Activated naive CD4-positive, alpha-beta T cell treated with anti-CD3 and anti-CD28 coated beads, Interleukin-2, amount 50 U/mL, for 24 hours (primary cell): Measurements from ENCODE around the gene SIRT4.
"Not testable (repeated sequence)": the region's sequence is repeated elsewhere in the genome, so short reads cannot be mapped to it uniquely, and the experiment has no call there.

ENCODE experiments used
- H3K27ac Mint-ChIP-seq: one replicate; pipeline ENCODE4 v1.8.0; 2021; ENCODE audit warnings: mild to moderate bottlenecking, mixed read lengths
- H3K27me3 Mint-ChIP-seq: one replicate; pipeline ENCODE4 v1.8.0; 2021; ENCODE audit warnings: mixed read lengths
- H3K36me3 Mint-ChIP-seq: one replicate; pipeline ENCODE4 v1.8.0; 2021; ENCODE audit warnings: mixed read lengths
- H3K4me1 Mint-ChIP-seq: one replicate; pipeline ENCODE4 v1.8.0; 2021; ENCODE audit warnings: mixed read lengths
- H3K4me3 Mint-ChIP-seq: one replicate; pipeline ENCODE4 v1.8.0; 2021; ENCODE audit warnings: mild to moderate bottlenecking, mixed read lengths
- H3K9me3 Mint-ChIP-seq: one replicate; pipeline ENCODE4 v1.8.0; 2021; ENCODE audit warnings: mixed read lengths

SIRT4 gene, protein sequence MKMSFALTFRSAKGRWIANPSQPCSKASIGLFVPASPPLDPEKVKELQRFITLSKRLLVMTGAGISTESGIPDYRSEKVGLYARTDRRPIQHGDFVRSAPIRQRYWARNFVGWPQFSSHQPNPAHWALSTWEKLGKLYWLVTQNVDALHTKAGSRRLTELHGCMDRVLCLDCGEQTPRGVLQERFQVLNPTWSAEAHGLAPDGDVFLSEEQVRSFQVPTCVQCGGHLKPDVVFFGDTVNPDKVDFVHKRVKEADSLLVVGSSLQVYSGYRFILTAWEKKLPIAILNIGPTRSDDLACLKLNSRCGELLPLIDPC

DNA sequence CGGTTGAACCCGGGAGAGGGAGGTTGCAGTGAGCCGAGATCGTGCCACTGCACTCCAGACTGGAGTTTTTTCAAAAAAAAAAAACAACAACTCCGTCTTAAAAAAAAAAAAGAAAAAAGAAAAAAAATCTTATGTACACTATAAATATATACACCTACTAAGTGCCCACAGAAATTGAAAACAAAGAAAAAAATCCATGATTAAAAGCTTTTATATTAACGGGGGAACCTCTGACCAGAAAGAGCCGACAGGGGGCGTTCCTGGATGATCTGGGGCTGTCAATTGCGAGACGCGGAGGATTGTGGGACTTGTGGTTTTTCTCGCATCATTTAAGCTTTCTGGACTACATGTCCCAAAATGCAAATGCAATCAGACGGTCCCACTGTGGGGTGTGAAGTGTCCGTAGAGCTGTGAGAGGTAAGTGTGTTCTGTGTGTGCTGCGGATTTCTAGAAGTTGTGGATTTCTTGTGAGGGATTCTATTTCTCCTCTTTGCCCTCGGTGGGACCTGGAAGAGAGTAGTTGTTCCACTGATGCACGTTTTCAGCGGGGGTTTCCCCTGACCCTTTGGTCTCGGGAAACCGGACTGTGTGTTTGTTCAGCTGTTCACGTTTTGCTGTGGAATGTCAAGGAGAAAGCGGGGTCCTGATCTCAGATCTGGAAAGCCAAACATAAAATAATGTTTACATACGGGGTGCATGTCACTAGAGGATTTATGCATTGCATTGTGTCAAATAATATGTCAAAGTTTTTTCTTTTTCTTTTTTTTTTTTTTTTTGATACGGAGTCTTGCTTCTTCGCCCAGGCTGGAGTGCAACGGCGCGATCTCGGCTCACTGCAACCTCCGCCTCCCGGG, at the start of gene SIRT4:
TSS of gene SIRT4 (plus strand) at position 360 of the 854 bp plus-strand sequence. CDS start 1,241 bp downstream, outside the sequence.
- Mint-ChIP-seq H3K4me1 (peaks cover 9% of the 10 kb centered on the region), H3K27ac (peak within 1 kb of the TSS; percentile 91), H3K9me3 (no peaks in the 10 kb centered on the region), H3K27me3 (no peaks in the 10 kb centered on the region), H3K4me3 (peak within 1 kb of the TSS; percentile 95), H3K36me3 (no peaks in the 10 kb centered on the region)

DNA sequence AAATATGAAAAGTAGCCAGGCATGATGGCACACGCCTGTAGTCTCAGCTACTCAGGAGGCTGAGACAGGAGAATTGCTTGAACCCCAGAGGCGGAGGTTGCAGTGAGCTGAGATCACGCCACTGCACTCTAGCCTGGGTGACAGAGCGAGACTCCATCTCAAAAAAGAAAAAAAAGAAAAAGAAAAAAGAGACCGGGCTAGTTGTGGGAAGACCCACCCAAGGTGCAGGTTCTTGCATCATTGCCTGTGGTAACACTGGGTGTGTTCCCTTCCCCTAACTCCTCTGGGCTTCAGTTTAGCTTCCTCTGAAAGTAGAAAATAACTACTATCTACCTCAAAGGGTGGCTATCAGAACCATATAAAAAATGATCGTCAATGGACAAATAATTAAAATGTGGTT, 48.8 kb upstream of the SIRT4 start:
- Mint-ChIP-seq H3K36me3 (peaks cover 11% of the 10 kb centered on the region), H3K4me3 (peak overlapping the region; percentile 85), H3K4me1 (peaks cover 93% of the 10 kb centered on the region), H3K27ac (peak overlapping the region; percentile 93)
- H3K9me3 Mint-ChIP-seq, H3K27me3 Mint-ChIP-seq: not testable (repeated sequence)

DNA sequence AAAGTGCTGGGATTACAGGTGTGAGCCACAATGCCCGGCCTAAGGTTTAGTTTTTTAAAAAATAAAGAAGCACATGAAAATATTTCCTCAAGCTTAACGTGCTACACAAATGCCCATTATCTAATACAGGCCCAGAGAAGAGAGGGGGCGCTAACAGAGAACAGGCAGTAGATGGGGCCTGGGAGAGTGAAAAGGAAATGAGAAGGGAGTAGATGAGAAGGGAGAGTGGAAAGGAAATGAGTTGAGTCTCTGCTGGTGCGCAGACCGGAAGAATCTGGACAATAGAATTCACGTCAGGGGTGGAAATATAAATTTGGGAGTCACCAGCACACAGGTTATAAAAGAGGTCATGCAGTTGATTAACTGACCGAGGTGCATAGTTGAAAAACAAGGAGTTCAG, 47.3 kb upstream of the SIRT4 start:
- Mint-ChIP-seq H3K4me3 (no peak overlapping the region), H3K4me1 (peaks cover 91% of the 10 kb centered on the region)

DNA sequence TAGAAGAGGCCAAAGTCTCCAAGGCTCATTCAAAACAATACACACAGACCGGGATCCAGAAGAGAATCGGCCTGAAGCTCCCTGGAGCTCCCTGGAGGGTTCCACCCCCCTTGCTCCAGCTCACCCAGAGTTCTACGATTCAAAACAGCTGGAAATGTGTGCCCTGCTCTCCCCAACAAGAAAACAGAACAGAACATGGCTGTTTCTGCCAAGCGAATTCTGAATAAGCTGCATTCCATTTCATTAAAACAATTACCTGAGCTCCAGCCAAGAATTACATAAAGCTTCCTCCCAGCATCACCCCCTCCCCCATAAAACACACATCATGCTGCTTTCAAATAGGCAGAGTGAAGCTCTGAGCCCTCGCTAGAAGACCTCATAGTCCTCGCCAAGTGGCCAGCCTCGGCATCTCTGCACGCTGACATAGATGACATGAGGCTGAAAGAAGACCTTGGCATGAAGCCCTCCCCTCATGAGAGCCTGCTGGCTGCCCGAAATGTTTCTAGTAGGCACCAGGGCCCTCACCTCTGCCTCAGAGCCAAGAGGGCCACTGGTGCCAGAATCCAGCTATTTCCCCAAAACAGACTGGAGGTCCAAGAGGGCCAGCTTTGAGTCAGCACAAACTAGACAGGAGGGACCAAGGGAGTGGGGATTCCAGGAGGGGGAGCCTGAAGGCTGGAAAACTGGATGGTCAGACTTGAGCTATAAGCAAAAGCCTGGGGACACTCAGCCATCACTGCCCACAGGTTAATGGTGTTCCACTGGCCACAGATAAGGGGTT, 44.9 kb upstream of the SIRT4 start:
- Mint-ChIP-seq H3K4me3 (no peak overlapping the region), H3K9me3 (no peaks in the 10 kb centered on the region), H3K27ac (peak overlapping the region; percentile 47), H3K4me1 (peaks cover 94% of the 10 kb centered on the region), H3K36me3 (peaks cover 10% of the 10 kb centered on the region), H3K27me3 (no peaks in the 10 kb centered on the region)

More for the DNA sequence above, 47.3 kb upstream of the SIRT4 start:
- H3K9me3 Mint-ChIP-seq: no peaks in the 10 kb centered on the region
- peak overlapping the region; percentile 78 for H3K27ac Mint-ChIP-seq
- H3K27me3 Mint-ChIP-seq: no peaks in the 10 kb centered on the region
- H3K36me3 Mint-ChIP-seq: peaks cover 8% of the 10 kb centered on the region

DNA sequence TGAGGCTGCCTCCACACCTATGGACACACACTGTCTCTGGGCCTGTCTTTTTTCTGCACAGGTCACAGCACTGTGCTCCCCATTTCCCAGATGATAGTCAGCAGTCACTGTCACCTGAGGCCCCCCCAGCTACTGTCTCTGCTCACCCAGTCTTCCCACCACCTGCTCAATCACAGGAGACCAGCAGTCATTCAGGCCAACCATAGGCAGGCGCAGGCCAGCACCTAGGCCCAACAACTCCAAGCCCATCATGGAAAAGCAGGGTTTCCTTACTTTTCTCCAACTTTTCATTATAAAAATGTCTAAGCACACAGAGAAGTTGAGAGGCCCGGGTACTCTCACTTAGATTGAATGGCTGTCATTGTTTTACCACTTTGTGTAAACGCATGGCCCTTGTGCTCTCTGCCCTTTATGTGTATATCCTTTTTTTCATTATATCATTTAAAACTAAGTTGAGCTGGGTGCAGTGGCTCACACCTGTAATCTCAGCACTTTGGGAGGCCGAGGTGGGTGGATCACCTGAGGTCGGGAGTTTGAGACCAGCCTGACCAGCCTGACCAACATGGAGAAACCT, 43.7 kb upstream of the SIRT4 start:
- H3K4me3 Mint-ChIP-seq: peak overlapping the region; percentile 23
- peaks cover 94% of the 10 kb centered on the region for H3K4me1 Mint-ChIP-seq
- H3K9me3 Mint-ChIP-seq: no peaks in the 10 kb centered on the region
- peaks cover 10% of the 10 kb centered on the region for H3K36me3 Mint-ChIP-seq
- no peaks in the 10 kb centered on the region for H3K27me3 Mint-ChIP-seq
- peak overlapping the region; percentile 70 for H3K27ac Mint-ChIP-seq

DNA sequence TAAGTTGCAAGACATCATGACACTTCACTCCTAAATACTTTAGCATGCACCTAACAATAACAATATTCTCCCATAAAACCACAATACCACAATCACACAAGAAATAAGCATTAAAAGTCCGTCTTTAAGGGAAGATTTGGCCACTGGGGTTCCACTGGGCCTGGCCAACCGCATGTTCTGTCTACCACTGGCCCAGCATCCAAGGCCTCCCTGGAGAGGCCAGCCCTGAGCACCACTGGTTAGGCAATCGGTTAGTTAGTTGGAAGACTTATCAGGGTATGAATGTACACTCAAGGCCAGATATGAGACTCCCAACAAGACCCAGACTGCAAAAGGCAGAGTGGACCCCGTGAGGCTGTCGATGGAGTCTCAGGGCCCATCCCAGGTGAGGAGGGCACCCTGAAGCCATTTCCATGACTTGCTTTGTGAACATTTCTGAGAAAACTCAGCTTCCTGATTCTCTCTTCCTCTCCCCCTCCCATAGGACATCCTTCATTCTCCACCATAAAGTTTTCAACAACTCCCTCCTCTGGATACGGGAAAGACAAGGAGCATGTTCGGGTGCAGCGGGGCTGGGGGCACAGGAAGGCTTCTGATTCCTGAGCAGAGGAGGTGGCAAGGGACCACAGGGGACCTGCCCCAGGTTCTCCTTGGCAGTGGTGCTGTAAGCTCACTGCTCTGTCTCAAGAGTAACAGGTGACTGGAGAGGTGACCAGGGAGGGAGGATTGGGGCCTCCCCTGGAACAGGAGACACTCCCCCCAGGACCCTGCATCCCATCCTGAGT, 42.5 kb upstream of the SIRT4 start:
- Mint-ChIP-seq H3K4me3 (no peak overlapping the region), H3K27me3 (no peaks in the 10 kb centered on the region), H3K4me1 (peaks cover 93% of the 10 kb centered on the region), H3K27ac (peak overlapping the region; percentile 60), H3K36me3 (peaks cover 10% of the 10 kb centered on the region), H3K9me3 (no peaks in the 10 kb centered on the region)

DNA sequence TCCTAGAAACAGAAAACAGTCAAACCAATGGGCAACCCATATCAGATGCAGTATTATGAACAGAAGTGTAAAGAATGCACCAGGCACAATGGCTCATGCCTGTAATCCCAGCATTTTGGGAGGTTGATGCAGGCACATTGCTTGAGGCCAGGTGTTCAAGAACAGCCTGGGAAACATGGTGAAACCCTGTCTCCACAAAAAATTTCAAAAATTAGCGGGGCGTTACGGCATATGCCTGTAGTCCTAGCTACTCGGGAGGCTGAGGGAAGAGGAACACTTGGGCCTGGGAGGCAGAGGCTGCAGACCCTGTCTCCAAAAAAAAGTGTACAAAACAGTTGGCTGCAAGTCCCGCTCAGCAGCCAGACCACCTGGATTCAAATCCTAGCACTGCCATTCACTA, 41.5 kb upstream of the SIRT4 start:
- no peaks in the 10 kb centered on the region for H3K27me3 Mint-ChIP-seq
- H3K27ac Mint-ChIP-seq: peak overlapping the region; percentile 76
- H3K9me3 Mint-ChIP-seq: no peaks in the 10 kb centered on the region
- peak overlapping the region; percentile 31 for H3K4me3 Mint-ChIP-seq
- peaks cover 87% of the 10 kb centered on the region for H3K4me1 Mint-ChIP-seq
- H3K36me3 Mint-ChIP-seq: peaks cover 5% of the 10 kb centered on the region

DNA sequence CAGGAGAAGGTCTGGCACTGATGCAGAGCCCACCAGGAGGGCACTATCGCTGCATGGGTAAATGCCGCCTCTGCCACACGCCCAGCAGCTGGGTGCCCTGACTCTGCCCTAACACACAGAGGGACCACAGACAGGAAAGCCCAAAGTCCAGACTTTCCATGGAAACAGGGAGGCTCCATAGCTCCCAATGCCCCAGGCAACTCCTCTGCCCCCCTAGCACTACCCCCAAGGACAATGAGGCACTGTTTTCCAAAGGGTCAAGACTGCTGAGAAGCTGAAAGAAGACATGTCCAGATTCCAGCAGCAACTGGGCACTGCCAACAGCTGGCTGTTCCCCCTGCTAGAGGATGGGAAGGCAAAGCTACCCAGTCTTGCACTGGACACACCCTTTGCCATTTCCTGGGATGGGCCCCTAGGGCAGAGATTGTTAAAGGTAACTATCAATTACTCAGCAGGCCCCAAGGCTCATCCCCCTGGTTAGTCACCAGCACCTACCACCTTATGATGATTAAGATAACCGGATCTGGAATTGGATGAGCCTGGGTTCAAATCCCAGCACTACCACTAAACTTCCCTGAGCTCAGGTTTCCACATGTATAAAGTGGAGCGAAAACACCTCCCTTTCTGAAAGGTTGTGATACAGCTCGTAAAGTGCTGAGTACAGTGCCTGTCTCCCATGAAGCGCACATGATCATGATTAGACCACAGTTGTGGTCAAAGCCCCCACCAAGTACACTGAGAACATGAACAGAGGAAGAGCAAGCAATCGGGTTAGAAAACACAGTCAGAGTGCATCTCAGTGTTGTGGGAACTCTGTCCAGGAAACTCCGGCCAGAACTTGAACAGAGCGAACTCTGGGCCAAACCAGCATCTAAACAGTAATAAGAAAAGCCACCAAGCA, 39.9 kb upstream of the SIRT4 start:
- H3K4me1 Mint-ChIP-seq: peaks cover 73% of the 10 kb centered on the region
- H3K27ac Mint-ChIP-seq: peak overlapping the region; percentile 81

DNA sequence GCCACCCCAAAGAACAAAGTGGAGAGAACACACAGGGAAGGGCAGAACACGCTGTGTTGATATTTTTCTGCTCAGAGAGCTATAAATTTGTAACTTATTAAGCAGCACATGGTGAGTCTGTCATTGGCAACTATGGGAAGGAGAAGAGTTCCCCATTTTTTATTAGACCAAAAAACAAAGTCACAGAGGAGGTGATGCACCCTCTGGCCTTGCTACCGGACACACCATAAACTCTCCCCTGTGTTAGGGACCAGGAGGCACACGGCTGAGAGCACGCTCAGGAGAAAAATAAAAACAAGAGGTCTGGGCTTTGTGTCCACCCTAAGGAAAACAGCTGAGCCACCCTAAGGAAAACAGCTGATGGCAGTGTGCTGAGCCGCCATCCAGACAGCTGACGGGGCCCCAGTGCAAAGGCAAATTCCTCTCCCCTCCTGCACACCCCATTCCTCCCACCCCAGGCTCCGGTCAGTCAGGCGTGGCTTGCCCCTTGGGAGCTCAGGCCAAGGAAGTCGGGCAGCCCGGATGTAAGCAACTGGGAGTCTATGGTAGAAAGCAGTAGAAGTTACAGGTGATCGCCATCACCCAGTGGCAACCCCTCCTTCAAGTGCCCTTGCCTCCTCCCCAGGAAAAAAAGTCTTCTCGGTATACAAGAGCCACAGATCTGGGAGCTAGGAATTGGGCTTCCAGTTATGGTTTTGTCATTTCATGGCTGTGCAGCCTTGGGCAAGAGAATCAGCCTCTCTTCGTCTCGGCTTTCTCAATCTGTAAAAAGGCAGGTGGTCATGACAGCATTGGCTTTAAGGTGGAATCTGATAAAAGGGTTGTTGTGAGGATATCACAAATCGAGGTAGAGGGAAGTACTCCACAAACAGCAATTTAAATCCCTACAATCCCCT, 39.0 kb upstream of the SIRT4 start:
- Mint-ChIP-seq H3K27ac (peak overlapping the region; percentile 81), H3K36me3 (peaks cover 3% of the 10 kb centered on the region), H3K4me3 (peak overlapping the region; percentile 93), H3K9me3 (no peaks in the 10 kb centered on the region), H3K27me3 (no peaks in the 10 kb centered on the region), H3K4me1 (peaks cover 64% of the 10 kb centered on the region)

More for the DNA sequence above, 39.9 kb upstream of the SIRT4 start:
- Mint-ChIP-seq H3K4me3 (peak overlapping the region; percentile 93), H3K36me3 (peaks cover 3% of the 10 kb centered on the region), H3K9me3 (no peaks in the 10 kb centered on the region), H3K27me3 (no peaks in the 10 kb centered on the region)

DNA sequence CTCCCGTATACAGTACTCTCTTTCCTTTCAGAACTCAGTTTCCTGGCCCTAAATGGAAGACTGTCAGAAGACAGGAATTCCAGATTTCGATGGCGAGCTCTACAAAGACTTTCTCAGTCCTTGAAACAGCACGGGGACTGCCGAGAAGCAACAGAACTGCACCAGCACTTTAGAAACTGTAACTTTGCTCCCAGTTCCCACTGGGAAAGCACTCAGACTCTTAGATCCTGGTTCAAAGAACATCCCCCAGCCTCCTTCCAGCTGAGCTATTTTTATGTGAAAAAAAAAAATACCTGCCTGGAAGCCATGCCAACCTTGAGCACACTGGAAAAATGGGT, 38.4 kb upstream of the SIRT4 start:
- H3K9me3 Mint-ChIP-seq: no peaks in the 10 kb centered on the region
- H3K27ac Mint-ChIP-seq: peak overlapping the region; percentile 78
- H3K27me3 Mint-ChIP-seq: no peaks in the 10 kb centered on the region
- peaks cover 57% of the 10 kb centered on the region for H3K4me1 Mint-ChIP-seq
- peak overlapping the region; percentile 93 for H3K4me3 Mint-ChIP-seq
- peaks cover 3% of the 10 kb centered on the region for H3K36me3 Mint-ChIP-seq

DNA sequence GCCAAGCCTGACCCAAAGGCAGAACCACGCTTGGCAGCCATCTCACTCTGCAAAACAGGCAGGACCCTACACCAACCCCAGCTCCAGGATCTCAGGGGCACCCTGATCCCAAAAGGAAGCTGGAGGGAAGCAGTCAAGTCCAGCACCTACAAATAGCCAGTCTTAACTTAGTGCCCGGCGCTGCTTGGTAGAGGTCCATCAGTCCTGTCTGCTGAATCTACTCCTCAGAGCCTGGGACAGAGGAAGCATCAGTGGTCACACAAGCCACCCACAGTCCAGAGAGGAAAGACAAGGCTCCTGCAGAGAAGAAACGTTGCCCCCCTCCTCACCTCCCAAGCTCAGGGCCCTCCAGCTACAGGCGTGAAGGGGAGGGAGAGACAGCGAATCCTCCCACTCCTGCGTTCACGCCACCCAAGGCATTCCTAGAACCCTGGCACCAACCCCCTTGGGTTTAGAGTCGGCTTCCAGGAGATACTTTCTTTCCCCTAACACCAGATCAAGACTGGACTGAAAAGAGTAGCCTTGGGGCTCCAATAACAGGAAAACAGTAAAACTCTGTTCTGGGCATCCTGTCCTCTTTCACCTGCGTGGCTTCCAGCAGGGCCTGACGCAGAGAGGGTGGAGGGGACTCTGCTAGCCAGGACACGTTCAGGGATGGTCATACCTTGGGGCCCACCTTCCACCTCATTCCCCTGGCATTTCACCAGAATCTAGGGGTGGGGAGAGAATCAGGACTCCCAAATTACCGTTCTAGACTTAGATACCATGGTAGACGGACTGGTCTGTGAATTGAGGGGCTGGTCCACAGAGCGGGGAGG, 37.8 kb upstream of the SIRT4 start:
- Mint-ChIP-seq H3K4me3 (peak overlapping the region; percentile 93), H3K27me3 (no peaks in the 10 kb centered on the region), H3K4me1 (peaks cover 54% of the 10 kb centered on the region), H3K36me3 (peaks cover 3% of the 10 kb centered on the region), H3K27ac (peak overlapping the region; percentile 93), H3K9me3 (no peaks in the 10 kb centered on the region)

DNA sequence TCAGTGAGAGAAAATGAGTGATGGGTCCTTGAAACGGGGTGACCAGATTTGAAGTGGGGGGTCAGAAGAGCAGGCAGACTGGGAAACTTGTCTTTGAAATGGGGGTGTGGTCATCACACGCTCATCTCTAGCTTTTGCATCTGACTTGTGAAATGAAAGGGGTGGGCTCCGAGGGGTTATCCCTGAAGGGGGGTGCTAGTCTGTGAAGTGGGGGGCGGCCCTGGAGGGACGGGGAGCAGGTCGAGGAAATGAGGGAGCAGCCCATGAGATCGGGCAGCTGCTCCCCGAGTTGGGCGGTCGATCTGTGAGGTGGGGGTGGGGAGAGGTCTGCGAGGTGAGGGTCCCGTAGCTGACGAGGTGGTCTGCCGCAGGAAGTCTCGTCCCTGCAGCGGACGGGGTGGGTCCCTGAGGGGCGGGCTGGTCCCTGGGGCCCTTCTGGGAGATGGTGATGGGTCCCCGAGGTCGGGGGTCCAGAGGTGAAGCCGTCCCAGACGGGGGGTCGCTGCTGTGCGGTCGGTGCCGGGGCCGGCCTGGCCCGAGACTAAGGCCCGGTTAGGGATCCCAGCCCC, 37.1 kb upstream of the SIRT4 start:
- Mint-ChIP-seq H3K36me3 (peaks cover 3% of the 10 kb centered on the region), H3K27ac (peak overlapping the region; percentile 93), H3K27me3 (no peaks in the 10 kb centered on the region), H3K4me1 (peaks cover 47% of the 10 kb centered on the region), H3K9me3 (no peaks in the 10 kb centered on the region), H3K4me3 (peak overlapping the region; percentile 93)
